Right cardiac atrium (tissue), 5 donors: ENCODE data around the gene FNDC3B. TPM values are rescaled to one million over a fixed set of nuclear protein-coding genes. Genes with fewer than 3 reads are reported as not detected.

Experiments used
- ATAC-seq, 2 donors: fragments of 200-7000 bp; cut with Tn5 transposase; one replicate each; pipeline versions ENCODE4 v1.8.0 to v1.9.1; 2020; ENCODE audit warnings: moderate library complexity in 2 of 2, mild to moderate bottlenecking in 1 of 2
- DNase-seq, 3 donors: peaks; one replicate each; pipeline ENCODE4 v3.0.0-alpha.2; 2020
- H3K27ac ChIP-seq: one replicate; pipeline ENCODE4 v1.5.1; 2013; ENCODE audit warnings: mild to moderate bottlenecking, low read length, control low read depth, moderate library complexity
- H3K27me3 ChIP-seq: one replicate; pipeline ENCODE4 v1.6.1; 2013; ENCODE audit not compliant: control insufficient read depth, insufficient read depth
- H3K4me1 ChIP-seq: one replicate; pipeline ENCODE4 v1.6.1; 2013; ENCODE audit warnings: low read length; ENCODE audit not compliant: control insufficient read depth, insufficient read depth
- H3K4me3 ChIP-seq: one replicate; pipeline ENCODE4 v1.5.1; 2013; ENCODE audit warnings: low read length, control low read depth
- H3K9me3 ChIP-seq: one replicate; pipeline ENCODE4 v1.6.1; 2013; ENCODE audit warnings: low read length; ENCODE audit not compliant: control insufficient read depth
- WGBS: extraction: QIAGEN DNeasy Blood & Tissue Kit; methylation state at CpG from one replicate; pipeline ENCODE4 v1.1.7; 2013; 5-methylcytosine and 5-hydroxymethylcytosine counted together
- intact Hi-C, 4 donors: fragments of 100-400 bp; cut with DNase I; formaldehyde crosslinking; loops; one replicate each; pipeline versions ENCODE4 v1.11.0 to v1.14.0; 2022 to 2023
- polyA plus RNA-seq: library from polyadenylated mRNA; stranded (reverse); fragments of 200-250 nt; gene quantifications from one replicate; pipeline ENCODE4 v1.2.3, GENCODE V29; 2013
- total RNA-seq, 4 donors: library from RNA; stranded (reverse); fragmentation: NEBNext Ultra II Directional; extraction: Animal tissue kit (Norgen Biotek cat#: 25700); gene quantifications; one replicate each; pipeline ENCODE4 v1.2.1, GENCODE V29; 2021
- donor health status: healthy with polysubstance abuse.
- donor health status: DM: no; HTN: yes; CAD: no.
- donor health status: DM: no; HTN: no; CAD: no.
- donor health status: DM: no; HTN: yes; CAD: no; lungs with severe emphysema.
- donor health status: DM: yes; HTN: yes; CAD: no.

Gene FNDC3B
- total and polyA plus RNA-seq, 5 donors = 15.8 to 117 (median 83.0) TPM

DNA sequence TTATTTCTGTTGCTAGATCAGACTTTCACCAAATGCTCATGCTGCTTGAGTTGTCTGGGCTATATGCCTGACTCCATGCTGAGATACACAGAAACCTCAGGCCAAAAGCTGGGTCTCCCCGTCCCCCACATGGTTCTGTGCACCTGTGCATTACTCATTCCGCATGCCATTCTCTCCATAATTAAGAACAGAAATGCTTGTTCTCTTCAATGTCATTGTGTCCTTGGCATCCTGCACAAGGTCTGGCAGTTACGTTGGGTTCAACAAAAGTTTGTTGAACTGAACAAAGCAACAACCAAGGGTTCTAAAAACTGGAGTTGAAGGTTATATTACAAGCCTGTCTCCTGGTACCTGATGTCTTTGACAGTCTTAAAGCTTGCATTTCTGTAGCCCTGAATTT is 177.5 kb downstream of the FNDC3B start:
- Histone ChIP-seq H3K27ac (no peak overlapping the region), H3K4me3 (no peak overlapping the region), H3K27me3 (no peaks in the 10 kb centered on the region), H3K9me3 (no peaks in the 10 kb centered on the region), H3K4me1 (peaks cover 13% of the 10 kb centered on the region)
- DNase-seq (no peak), ATAC-seq (no peak)
- 77% methylated on average over 3 of the region's 3 CpGs for WGBS
- intact Hi-C loops = no loop called here

DNA sequence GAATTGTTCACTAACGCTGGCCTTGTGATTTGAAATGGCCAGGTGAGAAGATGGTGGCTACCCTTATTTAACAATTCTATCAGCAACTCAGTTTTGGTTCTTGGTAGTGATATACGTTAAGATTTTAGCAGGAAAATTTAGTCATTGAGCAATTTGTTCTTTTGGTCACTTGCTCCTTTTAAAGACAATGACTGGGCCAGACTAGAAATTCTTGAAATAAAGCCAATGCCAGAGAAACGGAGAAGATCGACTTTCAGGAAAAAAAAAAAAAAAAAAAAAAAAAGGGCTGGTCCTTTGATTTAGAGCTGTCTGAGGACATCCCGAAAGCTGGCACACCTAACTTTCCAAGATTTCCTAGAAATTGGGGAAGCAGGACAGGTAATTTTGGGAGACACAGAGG is 178.5 kb downstream of the FNDC3B start:
- DNase-seq (no peak), ATAC-seq (peak in 1 of 2 donors; percentile 19)
- no peak overlapping the region for H3K4me3 ChIP-seq
- intact Hi-C loops = no loop called here
- no peaks in the 10 kb centered on the region for H3K27me3 ChIP-seq
- H3K4me1 ChIP-seq = peaks cover 13% of the 10 kb centered on the region
- no peaks in the 10 kb centered on the region for H3K9me3 ChIP-seq
- no peak overlapping the region for H3K27ac ChIP-seq
- WGBS = 36% methylated on average over 5 of the region's 5 CpGs

DNA sequence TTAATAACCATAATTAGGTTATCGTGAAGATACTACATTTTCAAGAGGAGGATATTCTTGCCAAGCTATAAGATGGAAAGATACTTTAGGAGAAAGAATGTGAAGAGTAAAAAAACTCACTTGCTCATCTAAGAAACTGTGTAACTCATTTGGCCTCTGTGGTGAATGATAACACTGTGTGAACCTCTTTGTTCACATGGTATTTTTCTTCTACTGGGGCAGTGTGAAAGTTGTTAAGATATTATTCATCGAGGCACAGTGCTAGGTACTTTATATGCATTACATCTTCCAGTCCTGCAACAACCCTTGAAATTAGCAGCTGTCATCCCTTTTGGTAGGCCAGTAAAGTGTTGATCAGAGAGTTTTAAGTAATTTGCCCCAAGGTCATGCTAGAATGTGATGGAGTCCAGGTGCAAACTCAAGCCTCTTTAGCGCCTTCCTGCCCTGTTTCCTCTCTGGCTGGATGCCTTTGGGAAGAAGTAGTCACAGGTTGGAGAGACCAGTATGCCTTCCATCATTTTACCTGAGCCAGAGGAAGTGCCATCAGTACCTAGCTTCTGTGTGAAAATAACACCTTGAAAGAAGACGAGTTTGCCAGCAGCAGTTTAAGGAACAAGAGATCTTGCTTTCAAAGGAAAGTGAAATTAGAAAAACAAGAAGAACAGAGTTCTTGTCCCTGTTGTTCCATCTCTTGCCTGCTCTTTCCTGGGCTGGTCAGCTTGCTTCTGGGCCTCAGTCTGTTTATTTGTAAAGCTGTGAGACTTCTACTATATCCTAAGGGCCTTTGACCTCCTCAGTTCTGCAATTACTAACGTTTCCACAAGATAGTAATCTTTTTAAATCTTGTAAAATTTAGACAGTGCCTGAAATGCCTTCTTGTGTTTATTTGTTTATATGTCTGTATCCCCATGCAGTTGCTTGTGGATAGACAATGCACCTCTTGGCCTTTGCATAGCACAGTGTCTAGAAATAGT is 179.3 kb downstream of the FNDC3B start:
- peak overlapping the region; percentile 7 for H3K27ac ChIP-seq

DNA sequence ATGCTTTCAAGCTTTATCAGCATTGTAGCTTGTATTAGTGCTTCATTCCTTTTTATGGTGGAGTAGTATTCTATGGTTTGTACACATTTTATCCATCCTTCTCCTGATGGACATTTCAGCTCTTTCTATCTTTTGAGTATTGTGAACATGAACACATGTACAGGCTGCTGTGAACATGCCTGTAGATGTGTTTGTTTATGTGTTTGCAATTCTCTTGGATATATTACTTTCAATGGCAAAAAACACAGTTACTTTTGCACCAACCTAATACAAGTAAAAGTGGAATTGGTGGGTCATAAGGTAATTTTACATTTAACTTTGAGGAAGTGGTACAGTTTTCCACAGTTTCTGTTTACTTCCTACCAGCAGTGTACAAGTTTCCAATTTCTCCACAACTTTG is 180.4 kb downstream of the FNDC3B start:
- DNase-seq (no peak), ATAC-seq (no peak)
- H3K27me3 ChIP-seq = no peaks in the 10 kb centered on the region
- no peaks in the 10 kb centered on the region for H3K9me3 ChIP-seq
- H3K4me1 ChIP-seq = peaks cover 10% of the 10 kb centered on the region
- intact Hi-C loops = no loop called here
- H3K27ac ChIP-seq = no peak overlapping the region
- H3K4me3 ChIP-seq = no peak overlapping the region

More for the DNA sequence above, 179.3 kb downstream of the FNDC3B start:
- no peaks in the 10 kb centered on the region for H3K27me3 ChIP-seq
- 52% methylated on average over 5 of the region's 5 CpGs for WGBS
- intact Hi-C loops = no loop called here
- no peak for DNase-seq
- H3K4me1 ChIP-seq = peaks cover 10% of the 10 kb centered on the region
- no peak overlapping the region for H3K4me3 ChIP-seq
- no peaks in the 10 kb centered on the region for H3K9me3 ChIP-seq
- ATAC-seq = no peak

- Histone ChIP-seq H3K27ac (no peak overlapping the region), H3K27me3 (no peaks in the 10 kb centered on the region), H3K4me3 (no peak overlapping the region), H3K4me1 (peaks cover 10% of the 10 kb centered on the region), H3K9me3 (no peaks in the 10 kb centered on the region)
- DNase-seq (no peak), ATAC-seq (no peak)
- intact Hi-C loops = no loop called here
- WGBS = 78% methylated on average over 2 of the region's 2 CpGs
Observed at GRCh38 chr3:172221547-172221946, 182.2 kb downstream of the FNDC3B start.

GRCh38 chr3:172222478-172223071 is 183.2 kb downstream of the FNDC3B start:
- no peaks in the 10 kb centered on the region for H3K9me3 ChIP-seq
- H3K27me3 ChIP-seq = no peaks in the 10 kb centered on the region
- WGBS = 79% methylated on average over 10 of the region's 10 CpGs
- DNase-seq (peak in 1 of 3 donors; percentile 49), ATAC-seq (no peak)
- no peak overlapping the region for H3K4me3 ChIP-seq
- intact Hi-C loops = no loop called here
- H3K4me1 ChIP-seq = peaks cover 10% of the 10 kb centered on the region
- no peak overlapping the region for H3K27ac ChIP-seq

DNA sequence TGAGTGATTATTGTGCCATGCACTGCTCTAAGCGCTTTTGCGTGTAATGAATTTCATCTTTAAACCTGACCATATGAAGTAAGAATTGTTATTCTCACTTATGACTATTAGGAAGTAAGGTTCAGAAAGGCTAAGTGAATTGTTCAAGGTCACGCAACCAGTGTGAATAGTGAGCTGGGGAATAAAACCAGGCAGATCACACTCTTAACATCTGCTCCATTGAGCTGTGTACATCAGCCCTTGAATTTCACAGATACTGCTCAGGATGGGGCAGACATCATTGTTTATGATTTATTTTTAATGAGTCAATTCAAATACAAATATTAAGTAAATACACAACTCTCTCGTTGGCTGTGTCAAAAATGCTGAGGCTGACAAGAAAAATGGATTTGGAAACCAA is 184.5 kb downstream of the FNDC3B start:
- no peak overlapping the region for H3K27ac ChIP-seq
- intact Hi-C loops = no loop called here
- no peak overlapping the region for H3K4me3 ChIP-seq
- no peaks in the 10 kb centered on the region for H3K9me3 ChIP-seq
- H3K27me3 ChIP-seq = no peaks in the 10 kb centered on the region
- no peak for ATAC-seq
- H3K4me1 ChIP-seq = peaks cover 6% of the 10 kb centered on the region
- 95% methylated on average over 4 of the region's 4 CpGs for WGBS
- no peak for DNase-seq

DNA sequence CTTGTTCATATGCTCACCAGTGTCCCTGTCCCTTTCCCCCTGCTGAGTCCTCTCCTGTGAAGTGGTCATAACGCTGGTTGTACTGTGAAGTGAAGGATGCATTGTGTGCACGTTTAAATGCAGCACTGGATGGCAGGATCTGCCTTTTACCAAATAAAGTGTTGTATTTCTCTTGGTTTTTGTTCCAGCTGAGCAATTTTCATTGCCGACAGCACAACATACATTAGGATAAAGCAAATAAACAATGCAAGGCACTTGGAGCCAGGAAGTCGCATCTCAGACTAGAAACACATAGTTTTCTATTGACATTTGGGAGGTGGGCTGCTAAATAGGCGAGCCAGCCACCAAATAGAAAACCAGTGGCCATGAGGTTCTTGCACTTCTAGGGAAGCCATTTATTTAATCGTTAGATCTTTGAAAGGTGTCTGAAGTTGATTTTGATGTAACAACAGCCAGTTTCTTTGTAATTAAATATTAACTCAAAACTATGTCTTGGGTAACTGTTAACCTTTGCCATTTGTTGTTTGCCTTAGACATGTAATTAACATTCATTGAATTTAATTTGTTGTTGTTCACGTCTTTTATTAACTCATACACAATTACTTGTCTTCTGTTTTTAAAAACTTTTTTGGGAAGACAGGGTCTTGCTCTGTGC is 185.3 kb downstream of the FNDC3B start:
- Histone ChIP-seq H3K27me3 (no peaks in the 10 kb centered on the region), H3K4me1 (peaks cover 4% of the 10 kb centered on the region), H3K27ac (no peak overlapping the region), H3K9me3 (no peaks in the 10 kb centered on the region), H3K4me3 (no peak overlapping the region)
- WGBS = 77% methylated on average over 7 of the region's 7 CpGs
- ATAC-seq = no peak
- intact Hi-C loops = no loop called here
- no peak for DNase-seq

GRCh38 chr3:172225215-172225707 is 185.9 kb downstream of the FNDC3B start:
- no peaks in the 10 kb centered on the region for H3K9me3 ChIP-seq
- H3K27me3 ChIP-seq = no peaks in the 10 kb centered on the region
- peaks cover 4% of the 10 kb centered on the region for H3K4me1 ChIP-seq
- intact Hi-C loops = no loop called here
- H3K27ac ChIP-seq = no peak overlapping the region
- ATAC-seq (no peak), DNase-seq (no peak)
- whole genome bisulfite sequencing = 86% methylated on average over 5 of the region's 5 CpGs
- no peak overlapping the region for H3K4me3 ChIP-seq

DNA sequence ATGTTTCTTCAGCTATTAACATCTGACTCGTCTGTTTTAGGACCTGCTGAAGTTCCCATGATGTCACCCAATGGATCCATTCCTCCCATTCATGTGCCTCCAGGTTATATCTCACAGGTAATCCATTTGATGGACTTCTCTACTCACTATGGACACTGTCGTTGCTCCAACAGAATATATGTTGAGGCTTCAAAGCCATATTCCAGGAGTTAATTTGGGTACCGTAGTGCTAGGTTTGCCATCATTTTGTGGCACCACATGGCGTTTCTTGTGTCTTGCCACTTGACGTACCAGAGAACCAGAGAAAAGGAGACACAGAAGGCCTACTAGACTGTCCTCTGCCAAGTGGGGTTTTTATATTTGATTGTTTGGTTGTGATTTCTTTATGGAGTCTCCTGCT is 187.5 kb downstream of the FNDC3B start:
- intact Hi-C loops = no loop called here
- no peak for ATAC-seq
- DNase-seq = no peak
- Histone ChIP-seq H3K27ac (no peak overlapping the region), H3K4me3 (no peak overlapping the region), H3K4me1 (peaks cover 4% of the 10 kb centered on the region), H3K9me3 (no peaks in the 10 kb centered on the region), H3K27me3 (no peaks in the 10 kb centered on the region)
- WGBS = 97% methylated on average over 5 of the region's 5 CpGs
